Loucy (cell line): ENCODE data around the gene SNRNP40.

Experiments
- CTCF ChIP-seq: fragments of 200-600 bp; sonication (generic); conservative IDR thresholded peaks from 2 replicates; pipeline ENCODE4 v1.5.1; 2014; ENCODE audit warnings: mild to moderate bottlenecking, antibody characterized with exemption, low read length
- EZH2phosphoT487 ChIP-seq: fragments of 200-600 bp; IDR thresholded peaks from 2 replicates; pipeline ENCODE4 v1.6.1; 2018; ENCODE audit warnings: antibody characterized with exemption, mild to moderate bottlenecking, moderate library complexity, borderline replicate concordance

GRCh38 chr1:31310198-31310597, 13.6 kb upstream of the SNRNP40 start:
- TF ChIP-seq CTCF (no peak), EZH2phosphoT487 (no peak)
